Heart left ventricle (tissue), 13 donors: ENCODE data around the gene SIAH1.

ENCODE experiments used
- POLR2A ChIP-seq, 2 donors: fragments of 450-650 bp; IDR thresholded peaks; one replicate each; pipeline ENCODE4 v1.6.1; 2017; ENCODE audit warnings: antibody characterized with exemption in 2 of 2, mild to moderate bottlenecking in 2 of 2, moderate library complexity in 2 of 2
- TF ChIP-seq, protein P1 (sequence below), 12 donors: fragments of 200-600 bp; sonication (generic) in 4 of 12; IDR thresholded peaks; one replicate each; pipeline versions ENCODE4 v1.5.0 to v1.8.0; 2018 to 2022; ENCODE audit warnings: antibody characterized with exemption in 12 of 12, mild to moderate bottlenecking in 5 of 12
- donor health status: ischemic (EF 13 %, LVEDD 7.1; RV severe dilation, severe dysfunction).
- donor health status: DM: no; HTN: yes; CAD: no.
- donor health status: DM: no; HTN: no; CAD: no.
- donor health status: ischemic (EF 25% LVEDD 6.9; RV normal size, moderate dysfunction).
- donor health status: ischemic (EF 25% LVEDD 5.7; RV mildly dilated, moderate dysfunction).
- donor health status: ischemic (EF 35%, LVEDD 5.7; RV mildly dilated, moderate dysfunction).
- donor health status: nonischemic (EF 11% LVEDD 7.7; RV severe dilation, severe dysfunction).
- donor health status: DM: yes; HTN: yes; CAD: no.
- donor health status: PGD.
- donor health status: ischemic (EF 29% LVEDD 5.4; RV normal size, mild dysfunction).
- donor health status: nonischemic (EF 23%, LVEDD 6.1; RV moderate dilation, normal function).

DNA sequence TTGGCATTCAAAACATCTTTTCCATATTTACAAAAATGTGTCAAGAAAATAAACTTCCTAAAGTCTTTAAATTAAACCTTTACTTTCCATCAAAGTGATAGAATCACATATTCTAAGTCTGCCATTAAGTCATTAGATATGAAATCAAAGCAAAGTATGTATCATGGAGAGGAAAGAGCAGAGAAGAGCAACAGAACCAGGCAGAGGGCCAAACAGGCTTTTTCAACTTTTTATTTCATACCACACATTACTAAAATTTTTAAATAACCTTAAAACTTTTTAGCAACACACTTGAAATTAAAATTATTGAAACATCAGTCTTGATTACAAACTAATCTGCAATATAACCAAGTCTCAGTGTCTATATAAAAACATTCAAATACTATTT is 13.8 kb downstream of the SIAH1 start:
- TF ChIP-seq, protein P1, sequence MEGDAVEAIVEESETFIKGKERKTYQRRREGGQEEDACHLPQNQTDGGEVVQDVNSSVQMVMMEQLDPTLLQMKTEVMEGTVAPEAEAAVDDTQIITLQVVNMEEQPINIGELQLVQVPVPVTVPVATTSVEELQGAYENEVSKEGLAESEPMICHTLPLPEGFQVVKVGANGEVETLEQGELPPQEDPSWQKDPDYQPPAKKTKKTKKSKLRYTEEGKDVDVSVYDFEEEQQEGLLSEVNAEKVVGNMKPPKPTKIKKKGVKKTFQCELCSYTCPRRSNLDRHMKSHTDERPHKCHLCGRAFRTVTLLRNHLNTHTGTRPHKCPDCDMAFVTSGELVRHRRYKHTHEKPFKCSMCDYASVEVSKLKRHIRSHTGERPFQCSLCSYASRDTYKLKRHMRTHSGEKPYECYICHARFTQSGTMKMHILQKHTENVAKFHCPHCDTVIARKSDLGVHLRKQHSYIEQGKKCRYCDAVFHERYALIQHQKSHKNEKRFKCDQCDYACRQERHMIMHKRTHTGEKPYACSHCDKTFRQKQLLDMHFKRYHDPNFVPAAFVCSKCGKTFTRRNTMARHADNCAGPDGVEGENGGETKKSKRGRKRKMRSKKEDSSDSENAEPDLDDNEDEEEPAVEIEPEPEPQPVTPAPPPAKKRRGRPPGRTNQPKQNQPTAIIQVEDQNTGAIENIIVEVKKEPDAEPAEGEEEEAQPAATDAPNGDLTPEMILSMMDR (IDR thresholded peaks at IDR 0.05) = no peak
- TF ChIP-seq POLR2A (IDR thresholded peaks at IDR 0.05) = no peak
